Measurements from ENCODE around the gene HTATIP2.

- TF ChIP-seq CTCF (IDR thresholded peaks at IDR 0.05) (no peak), POLR2A (IDR thresholded peaks at IDR 0.05; ENCODE audit: low read depth) (no peak)
These were observed 853 bp downstream of the HTATIP2 start for GRCh38 chr11:20364341-20364792.
